Stimulated activated CD4-positive, alpha-beta T cell treated with anti-CD3 and anti-CD28 coated beads, Interleukin-12 subunit alpha, Interleukin-12 subunit beta, amount 100 ng/mL, for 24 hours (primary cell): ENCODE measurements around the gene CDHR2.

Source experiments
- DNase-seq, 2 experiments: peaks; one replicate each; pipeline ENCODE4 v3.0.0-alpha.2; 2020; ENCODE audit warnings: low read depth in 2 of 2

CDHR2 gene

GRCh38 chr5:176529116-176529740 lies 19.9 kb upstream of the CDHR2 start:
- no peak for DNase-seq

- no peak for DNase-seq
Measured at GRCh38 chr5:176529741-176530141, 19.4 kb upstream of the CDHR2 start.

GRCh38 chr5:176530393-176530982 lies 18.7 kb upstream of the CDHR2 start:
- no peak for DNase-seq

GRCh38 chr5:176530983-176531901 lies 17.9 kb upstream of the CDHR2 start:
- DNase-seq, result no peak

GRCh38 chr5:176531902-176532493 lies 17.1 kb upstream of the CDHR2 start:
- no peak for DNase-seq

GRCh38 chr5:176532795-176533194 lies 16.3 kb upstream of the CDHR2 start:
- DNase-seq, result no peak

- DNase-seq, result no peak
Measured at GRCh38 chr5:176533390-176533789, 15.8 kb upstream of the CDHR2 start.

- no peak for DNase-seq
Measured at GRCh38 chr5:176533894-176534611, 15.1 kb upstream of the CDHR2 start.

- no peak for DNase-seq
Measured at GRCh38 chr5:176534640-176535039, 14.5 kb upstream of the CDHR2 start.

- no peak for DNase-seq
Measured at GRCh38 chr5:176535101-176535663, 14.0 kb upstream of the CDHR2 start.

- no peak for DNase-seq
Measured at GRCh38 chr5:176535664-176536131, 13.4 kb upstream of the CDHR2 start.

- DNase-seq, result peak; percentile 58 to 71
Measured at GRCh38 chr5:176536132-176536901, 12.8 kb upstream of the CDHR2 start.

- peak; percentile 96 for DNase-seq
Measured at GRCh38 chr5:176536902-176537553, 12.1 kb upstream of the CDHR2 start, which contains the start of gene RNF44. TSS of gene RNF44 (minus strand) at chr5:176537402. CDS start at chr5:176532472, 4,930 bp downstream.

- peak; percentile 95 to 96 for DNase-seq
Measured at GRCh38 chr5:176537554-176538229, 11.4 kb upstream of the CDHR2 start.

GRCh38 chr5:176538230-176538988 lies 10.7 kb upstream of the CDHR2 start:
- no peak for DNase-seq

GRCh38 chr5:176538989-176539384 lies 10.2 kb upstream of the CDHR2 start:
- DNase-seq, result no peak

- no peak for DNase-seq
Measured at GRCh38 chr5:176540476-176540899, 8.7 kb upstream of the CDHR2 start.

- no peak for DNase-seq
Measured at GRCh38 chr5:176540956-176541337, 8.2 kb upstream of the CDHR2 start.
